ENCODE results near the gene DAAM1.

DAAM1 gene

DNA sequence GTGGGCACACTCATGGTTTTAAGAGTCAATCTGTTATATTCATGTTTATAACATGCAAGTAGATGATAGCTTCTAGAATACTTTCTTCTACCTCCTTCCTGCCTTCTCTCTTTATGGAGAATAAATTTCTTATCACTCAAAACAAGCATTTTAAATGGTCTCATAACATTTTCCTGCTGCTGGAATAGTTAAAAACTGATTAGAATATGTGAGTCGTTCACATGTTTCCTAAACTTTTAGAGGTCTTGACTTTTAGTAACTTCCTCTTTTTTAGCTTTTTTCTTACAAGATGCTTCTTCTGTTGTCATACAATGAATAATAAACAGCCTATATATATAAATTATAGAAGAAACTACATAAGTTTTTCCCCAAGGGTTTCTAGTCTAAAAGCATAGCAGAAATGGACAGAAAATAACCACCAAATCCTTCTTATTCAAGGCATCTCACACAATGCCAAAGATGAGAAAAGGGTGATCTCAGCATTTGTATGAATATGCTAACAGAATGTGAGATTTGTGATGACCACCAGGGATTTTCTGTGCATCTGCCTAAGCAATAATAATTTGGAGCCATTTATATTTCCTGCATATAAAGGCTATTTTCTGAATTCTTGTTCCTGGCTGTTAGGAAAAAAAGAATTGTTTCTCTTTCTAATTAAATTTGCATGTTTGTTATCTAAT, 127.8 kb downstream of the DAAM1 start:
- DNase-seq (ENCODE audit: low read depth), result no peak

GRCh38 chr14:59317346-59317745, 128.9 kb downstream of the DAAM1 start:
- no peak for DNase-seq (ENCODE audit: low read depth)

DNA sequence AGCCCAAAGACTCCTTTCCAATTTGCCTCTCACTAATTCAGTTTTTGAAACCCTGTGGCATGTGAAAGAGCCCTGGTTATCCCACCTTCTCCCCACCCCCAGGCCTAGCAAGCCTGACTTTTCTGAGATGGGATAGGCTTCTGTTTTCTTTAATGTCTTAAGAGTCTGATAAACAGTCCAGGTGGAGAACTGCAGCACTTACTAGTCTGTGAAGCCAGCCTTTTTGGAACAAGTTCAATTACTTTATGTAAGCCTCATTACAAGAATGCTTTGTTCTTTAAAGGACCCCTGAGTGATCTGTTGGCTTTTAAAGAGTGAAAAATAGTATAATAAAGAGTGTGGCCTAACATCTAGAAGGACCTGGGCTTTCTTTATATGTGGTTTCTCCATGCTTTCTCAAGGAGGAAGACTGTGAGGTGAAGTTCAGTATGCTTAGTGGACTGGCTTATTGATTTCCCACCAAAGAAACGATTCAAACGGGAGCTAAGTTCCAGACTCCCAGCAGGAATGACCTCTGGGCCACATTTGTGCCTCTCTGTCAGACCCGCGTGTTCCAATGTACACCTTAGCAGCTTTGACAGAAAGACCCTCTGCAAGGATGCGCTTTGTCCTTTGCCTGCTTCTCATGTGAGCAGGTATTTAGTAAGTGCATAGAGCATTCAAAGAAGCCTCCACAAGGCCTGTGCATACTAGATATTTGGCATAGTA, 129.5 kb downstream of the DAAM1 start:
- DNase-seq (ENCODE audit: low read depth), result no peak

DNA sequence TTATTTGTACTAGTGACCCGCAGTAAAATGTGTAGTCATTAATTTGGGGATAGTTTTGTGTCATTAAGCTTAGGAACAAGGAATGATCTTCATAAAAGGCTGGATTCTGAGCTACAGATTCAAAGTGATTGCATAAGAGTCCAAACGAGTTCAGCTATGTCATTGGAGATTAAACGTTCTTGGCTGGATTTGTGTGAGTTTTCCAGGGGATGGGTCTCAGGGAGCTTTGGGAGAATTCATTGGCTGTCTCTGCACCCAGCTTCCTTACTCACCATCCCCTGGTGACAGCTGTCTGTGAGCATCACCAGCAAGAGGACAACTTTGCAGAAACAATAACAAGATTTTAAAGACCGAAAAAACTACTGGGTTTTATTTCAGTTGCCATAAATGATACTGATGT, 130.4 kb downstream of the DAAM1 start:
- DNase-seq (ENCODE audit: low read depth), result no peak

DNA sequence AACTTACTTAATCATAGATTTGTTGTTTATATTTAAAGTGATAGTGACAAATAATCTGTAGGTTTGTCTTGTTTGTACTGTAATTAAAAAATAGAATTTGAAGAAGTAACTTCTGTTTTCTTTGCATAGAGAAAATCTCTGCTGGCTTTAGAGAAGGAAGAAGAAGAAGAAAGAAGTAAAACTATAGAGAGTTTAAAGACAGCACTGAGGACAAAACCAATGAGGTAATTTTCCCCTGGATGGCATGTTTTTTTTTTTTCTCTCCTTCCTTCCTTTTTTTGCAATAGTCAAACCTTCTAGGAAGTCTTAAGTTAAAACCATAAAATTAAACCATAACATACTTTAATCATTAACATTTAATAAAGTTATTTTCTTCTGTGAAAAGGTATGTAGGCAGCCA, 131.9 kb downstream of the DAAM1 start:
- DNase-seq (ENCODE audit: low read depth), result no peak

DNA sequence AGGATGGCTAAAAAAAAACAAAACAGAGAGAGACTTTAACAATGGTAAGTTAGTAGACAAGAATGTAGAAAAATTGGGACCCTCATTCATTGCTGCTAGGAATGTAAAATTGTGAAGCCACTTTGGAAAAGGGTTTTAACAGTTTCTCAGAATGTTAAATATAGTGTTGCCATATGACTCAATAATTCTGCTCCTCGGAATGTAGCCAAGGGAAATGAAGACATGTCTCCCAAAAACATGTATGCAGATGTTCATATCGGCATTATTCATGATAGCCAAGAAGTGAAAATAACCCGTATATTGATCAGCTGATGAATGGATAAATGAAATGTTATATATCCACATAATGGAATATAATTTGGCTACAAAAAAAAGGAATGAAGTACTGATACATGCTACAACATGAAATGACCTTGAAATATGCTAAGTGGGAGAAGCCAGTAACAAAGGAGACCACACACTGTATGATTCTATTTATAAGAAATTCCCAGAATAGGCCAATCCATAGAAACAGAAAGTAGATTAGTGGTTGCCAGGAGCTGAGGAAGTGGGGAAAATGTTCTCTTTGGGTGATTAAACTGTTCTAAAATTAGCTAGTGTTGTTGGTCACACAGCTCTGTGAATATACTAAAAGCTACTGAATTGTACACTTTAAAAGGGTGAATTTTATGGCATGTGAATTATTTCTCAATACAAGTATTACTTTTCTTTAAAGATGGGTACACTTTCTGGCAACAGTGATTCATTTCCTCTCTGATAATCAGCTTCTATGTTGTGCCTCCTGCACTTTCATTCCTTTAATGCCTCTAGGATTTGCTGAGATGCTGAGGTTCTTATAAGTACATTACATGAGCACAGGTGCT, 132.5 kb downstream of the DAAM1 start:
- DNase-seq (ENCODE audit: low read depth), result no peak

DNA sequence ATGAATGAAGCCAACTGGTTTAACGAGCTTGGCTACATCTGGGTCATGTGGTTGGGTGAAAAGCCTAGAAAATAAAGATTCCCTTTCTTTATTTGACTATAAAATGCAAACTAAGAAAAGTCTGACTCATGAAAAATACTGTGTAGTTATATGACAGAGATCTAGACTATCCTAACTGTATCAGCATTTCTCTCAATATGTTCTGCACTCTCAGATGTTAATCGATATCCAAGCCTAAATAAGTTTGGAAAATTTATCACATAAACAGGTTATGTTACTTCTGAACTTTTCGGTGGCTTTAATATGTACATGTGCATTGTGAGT, 133.1 kb downstream of the DAAM1 start:
- DNase-seq (ENCODE audit: low read depth), result no peak

GRCh38 chr14:59325906-59326305, 137.4 kb downstream of the DAAM1 start:
- no peak for DNase-seq (ENCODE audit: low read depth)

- no peak for DNase-seq (ENCODE audit: low read depth)
These were observed 140.0 kb downstream of the DAAM1 start for GRCh38 chr14:59328454-59328853.

GRCh38 chr14:59330455-59330854, 142.0 kb downstream of the DAAM1 start:
- DNase-seq (ENCODE audit: low read depth), result no peak

- no peak for DNase-seq (ENCODE audit: low read depth)
These were observed 142.8 kb downstream of the DAAM1 start for GRCh38 chr14:59331217-59331616.

- DNase-seq (ENCODE audit: low read depth), result no peak
These were observed 144.3 kb downstream of the DAAM1 start for GRCh38 chr14:59332727-59333126.

- no peak for DNase-seq (ENCODE audit: low read depth)
These were observed 144.8 kb downstream of the DAAM1 start for GRCh38 chr14:59333235-59333634.

DNA sequence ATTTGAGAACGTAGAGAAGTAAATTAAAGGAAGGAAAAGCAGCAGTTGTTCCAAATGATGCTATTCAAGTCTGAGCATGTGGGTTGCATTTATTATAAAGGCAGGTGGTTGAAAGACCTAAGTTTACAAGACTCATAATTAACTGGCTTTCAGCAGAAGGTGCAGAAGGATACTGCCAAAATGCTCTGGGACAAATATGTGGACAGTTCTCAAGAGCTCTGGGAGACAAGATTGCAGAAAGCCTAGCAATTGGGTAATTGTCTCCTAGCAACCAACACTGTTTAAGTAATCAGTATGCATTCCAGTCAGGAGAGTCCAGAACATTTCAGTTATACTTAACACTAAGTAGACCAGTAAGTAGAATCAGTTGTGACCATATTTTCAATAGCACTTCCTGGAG, 145.2 kb downstream of the DAAM1 start:
- no peak for DNase-seq (ENCODE audit: low read depth)

GRCh38 chr14:59334253-59334652, 145.8 kb downstream of the DAAM1 start:
- no peak for DNase-seq (ENCODE audit: low read depth)

- no peak for DNase-seq (ENCODE audit: low read depth)
These were observed 147.6 kb downstream of the DAAM1 start for GRCh38 chr14:59336098-59336497.

DNA sequence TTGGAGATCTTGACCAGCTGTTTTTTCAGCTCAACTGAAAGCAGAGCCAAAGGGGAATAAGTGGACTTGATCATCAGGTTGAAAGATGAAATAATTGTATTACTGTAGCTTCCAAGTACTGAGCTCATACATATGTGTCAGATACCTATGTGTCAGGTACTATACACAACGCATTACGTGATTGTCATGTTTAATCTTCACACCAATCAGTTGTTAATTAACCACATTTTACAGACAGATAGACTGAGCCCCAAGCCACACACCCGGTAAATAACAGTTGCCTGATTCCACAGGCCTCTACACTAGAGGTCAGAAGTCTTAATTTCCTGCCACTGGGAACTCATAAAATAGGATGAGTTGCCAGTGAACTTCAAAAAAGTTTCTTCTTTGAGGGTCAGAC, 148.2 kb downstream of the DAAM1 start:
- DNase-seq (ENCODE audit: low read depth), result no peak

GRCh38 chr14:59337141-59337611, 148.7 kb downstream of the DAAM1 start:
- DNase-seq (ENCODE audit: low read depth), result no peak

- no peak for DNase-seq (ENCODE audit: low read depth)
These were observed 150.3 kb downstream of the DAAM1 start for GRCh38 chr14:59338761-59339160.

DNA sequence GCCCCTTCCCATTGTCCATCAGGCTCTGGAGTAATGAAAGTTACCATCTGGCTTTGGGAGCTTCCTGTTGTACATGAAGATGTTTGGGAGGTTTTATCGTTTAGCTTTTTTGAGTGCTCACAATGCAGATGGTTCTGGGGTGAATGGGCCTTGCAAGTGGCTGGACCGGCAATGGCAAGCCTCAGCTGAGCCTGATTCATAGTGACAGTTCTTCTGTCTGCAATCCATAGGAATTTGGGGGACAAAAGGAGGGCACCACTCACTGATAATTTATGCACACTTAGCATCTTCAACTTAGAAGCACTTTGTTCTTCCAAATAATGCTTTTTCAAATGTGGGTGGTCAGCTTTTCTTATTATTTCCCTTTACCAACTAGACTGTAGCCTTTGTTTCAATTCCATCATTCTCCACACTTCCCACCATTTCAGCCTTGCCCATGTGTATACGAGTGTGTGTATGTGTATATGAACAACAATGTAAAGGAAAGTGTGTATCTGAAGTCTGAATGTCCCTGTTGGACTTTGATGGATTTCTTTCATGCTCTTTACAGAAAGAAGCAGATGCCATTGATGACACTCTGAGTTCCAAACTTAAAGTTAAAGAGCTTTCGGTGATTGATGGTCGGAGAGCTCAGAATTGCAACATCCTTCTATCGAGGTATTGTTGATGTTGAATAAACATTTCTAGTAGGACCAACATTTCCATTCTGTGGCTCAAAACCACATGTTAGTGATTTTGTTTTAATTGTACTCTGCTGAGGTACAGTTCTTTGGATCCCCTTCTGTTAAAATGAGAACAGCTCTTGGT, 151.3 kb downstream of the DAAM1 start:
- no peak for DNase-seq (ENCODE audit: low read depth)

GRCh38 chr14:59341858-59342477, 153.5 kb downstream of the DAAM1 start:
- DNase-seq (ENCODE audit: low read depth), result no peak

Measured in activated T-cell treated with anti-CD3 and anti-CD28 coated beads for 24 hours (primary cell).